ENCODE measurements around the gene TRIM69. TPM values are rescaled to one million over a fixed set of nuclear protein-coding genes. Genes with fewer than 3 reads are reported as not detected.

Gene TRIM69
- total and polyA plus RNA-seq, 2 experiments from 2014 or later = 4.3 to 7.0 TPM

- no peaks in the 10 kb centered on the region for H3K79me2 ChIP-seq (replicated peaks; ENCODE audit: insufficient read depth)
- H3K9me2 ChIP-seq (ENCODE audit: insufficient read depth) = no peaks in the 10 kb centered on the region; the same call in 1 of the 2 replicates
- H3K36me3 ChIP-seq (ENCODE audit: insufficient read depth) = no peaks in the 10 kb centered on the region
- H3K27ac Mint-ChIP-seq = no peak overlapping the region
- no peaks in the 10 kb centered on the region for H3K9me3 Mint-ChIP-seq
- H3K4me3 Mint-ChIP-seq = no peak overlapping the region
- ATAC-seq = no peak
- no peak overlapping the region for H3K27ac ChIP-seq (ENCODE audit: low read depth)
- no peak overlapping the region for H2AFZ ChIP-seq
- no peak overlapping the region for H3K4me2 ChIP-seq
- no peaks in the 10 kb centered on the region for H3K27me3 ChIP-seq (ENCODE audit: insufficient read depth)
- no peaks in the 10 kb centered on the region for H4K20me1 ChIP-seq (replicated peaks; ENCODE audit: insufficient read depth)
- H3K4me1 ChIP-seq (ENCODE audit: insufficient read depth) = no peaks in the 10 kb centered on the region
- peaks cover 3% of the 10 kb centered on the region; the same call in 1 of the 3 replicates for H3K4me1 Mint-ChIP-seq
- no peak overlapping the region for H3K4me3 ChIP-seq
- H3F3A ChIP-seq (replicated peaks; ENCODE audit: low read depth) = no peaks in the 10 kb centered on the region
- TF ChIP-seq EZH2 (IDR thresholded peaks at IDR 0.05; ENCODE audit: low read depth, unreplicated experiment) = no peak
- no peak for TF ChIP-seq ZNF114 (CRISPR knock-in tag; IDR thresholded peaks at IDR 0.05)
- TF ChIP-seq CREB1 (CRISPR knock-in tag; IDR thresholded peaks at IDR 0.05; ENCODE audit: low read depth) = no peak
- no peak for TF ChIP-seq STAT1 (IDR thresholded peaks at IDR 0.05; ENCODE audit: unreplicated experiment)
- TF ChIP-seq ZNF331 (CRISPR knock-in tag; IDR thresholded peaks at IDR 0.05; ENCODE audit: low read depth) = no peak
- TF ChIP-seq CTCF (conservative IDR thresholded peaks at IDR 0.05; ENCODE audit: low read depth in 2 of 2) = no peak
- TF ChIP-seq REST (IDR thresholded peaks at IDR 0.05; ENCODE audit: unreplicated experiment) = no peak
- TF ChIP-seq POLR2AphosphoS5 (IDR thresholded peaks at IDR 0.05; ENCODE audit: low read depth) = no peak
- no peak for TF ChIP-seq ETS1 (IDR thresholded peaks at IDR 0.05)
- TF ChIP-seq JUNB (IDR thresholded peaks at IDR 0.05; ENCODE audit: unreplicated experiment) = no peak
- no peak for DNase-seq (ENCODE audit: low spot score)
- no peaks in the 10 kb centered on the region for H3K36me3 Mint-ChIP-seq (ENCODE audit: low read depth)
- no peaks in the 10 kb centered on the region for H3K27me3 Mint-ChIP-seq (ENCODE audit: insufficient read depth, low read depth, poor library complexity)
These were observed 75.7 kb downstream of the TRIM69 start for GRCh38 chr15:44812029-44812517.

All from GM23338 (cell line).